HG02623 (cell line): ENCODE results near the gene MINDY4.

Source experiments
- ATAC-seq: cut with Tn5 transposase; IDR thresholded peaks from one replicate; pipeline ENCODE4 v1.9.1; 2021; ENCODE audit warnings: moderate library complexity; ENCODE audit not compliant: unreplicated experiment

Gene MINDY4

DNA sequence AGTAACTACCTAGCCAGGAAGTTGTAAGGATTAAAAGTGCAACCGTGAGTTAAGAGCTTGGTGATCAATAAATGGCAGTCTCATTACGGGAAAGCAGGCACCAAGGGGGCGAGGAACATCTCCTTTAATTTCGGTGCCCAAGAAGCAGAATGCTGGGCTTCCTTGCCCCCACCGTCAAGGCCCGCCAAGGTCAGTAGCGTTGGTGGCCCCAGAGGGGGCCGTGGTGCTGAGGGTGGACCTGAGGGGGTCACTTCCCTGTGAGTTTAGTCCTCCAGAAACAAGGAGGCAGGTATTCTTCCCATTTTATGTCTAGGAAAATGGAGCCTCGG lies 408 bp upstream of the MINDY4 start:
- no peak for ATAC-seq

GRCh38 chr7:30771880-30772425 lies 736 bp downstream of the MINDY4 start:
- peak; percentile 31 for ATAC-seq

- no peak for ATAC-seq
Observed at GRCh38 chr7:30772984-30773383, 1.8 kb downstream of the MINDY4 start.

DNA sequence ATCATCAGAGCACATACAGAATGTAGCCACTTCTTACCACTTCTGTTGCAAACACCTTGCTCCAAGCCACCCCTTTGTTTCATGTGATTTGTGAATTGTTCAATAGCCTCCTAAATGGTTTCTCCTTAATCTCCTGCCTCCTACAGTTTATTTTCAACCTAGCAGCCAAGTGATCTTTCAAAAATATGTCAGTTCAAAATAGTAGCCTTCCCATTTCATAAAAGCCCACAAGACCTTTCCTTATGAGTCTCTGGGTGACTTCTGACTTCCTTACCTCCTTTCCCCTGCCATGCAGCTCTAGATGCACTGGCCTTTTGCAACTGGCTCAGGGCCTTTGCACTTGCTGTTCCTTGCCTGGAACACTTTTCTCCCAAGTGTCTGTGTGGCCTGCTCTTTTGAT lies 4.8 kb downstream of the MINDY4 start:
- ATAC-seq = no peak

DNA sequence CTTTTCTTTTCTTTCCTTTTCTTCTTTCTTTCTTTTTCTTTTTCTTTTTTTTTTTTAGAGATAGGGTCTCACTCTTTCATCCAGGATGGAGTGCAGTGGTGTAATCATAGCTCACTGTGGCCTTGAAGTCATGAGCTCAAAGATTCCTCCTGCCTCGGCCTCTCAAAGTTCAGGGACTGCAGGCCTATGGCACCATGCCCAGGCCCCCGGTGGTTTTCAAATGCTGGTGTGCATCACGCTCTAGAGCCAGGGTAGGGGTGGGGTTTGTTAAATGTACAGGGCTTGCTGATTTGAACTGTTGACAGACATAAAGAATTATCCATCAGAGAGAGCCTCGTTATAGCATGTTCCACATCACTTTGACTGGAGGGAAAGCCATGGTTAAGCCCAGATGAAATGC lies 5.8 kb downstream of the MINDY4 start:
- ATAC-seq = no peak

DNA sequence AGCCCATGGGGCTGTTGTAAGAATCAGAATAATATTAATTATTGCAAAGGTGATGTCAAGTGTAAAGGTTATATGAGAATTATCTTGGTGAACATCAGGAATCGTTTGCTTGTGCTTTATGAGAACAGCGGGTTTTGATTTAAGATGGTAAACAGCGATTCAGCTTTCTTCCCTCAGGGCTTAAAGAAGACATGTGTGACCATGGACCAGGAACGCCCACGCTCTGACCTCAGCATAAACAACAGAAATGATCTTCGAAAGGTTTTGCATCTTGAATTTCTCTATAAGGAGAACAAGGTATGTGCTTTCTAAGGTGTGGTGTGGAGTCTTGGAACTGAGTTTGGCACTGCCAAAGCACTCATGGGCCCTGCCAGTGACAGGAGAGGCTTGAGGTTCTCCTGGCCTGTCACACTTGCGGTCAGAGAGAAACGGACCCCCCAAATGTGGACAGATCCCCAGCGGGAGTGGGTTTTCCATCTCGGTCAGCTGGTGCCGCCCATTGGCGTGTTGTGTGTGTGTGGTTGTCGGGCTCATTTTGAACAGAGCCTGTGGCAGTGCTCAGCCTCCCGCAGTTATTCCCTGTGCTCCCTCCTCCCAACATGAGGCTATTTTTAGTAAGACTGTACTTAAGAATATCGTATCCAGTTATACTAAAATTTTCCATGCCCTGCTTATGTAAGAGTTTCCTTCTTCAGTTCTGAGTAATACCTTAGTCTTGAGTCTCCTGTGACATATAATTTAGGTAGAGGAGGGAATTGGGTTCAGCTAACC lies 7.2 kb downstream of the MINDY4 start:
- ATAC-seq = no peak

GRCh38 chr7:30779574-30779973 lies 8.4 kb downstream of the MINDY4 start:
- no peak for ATAC-seq

DNA sequence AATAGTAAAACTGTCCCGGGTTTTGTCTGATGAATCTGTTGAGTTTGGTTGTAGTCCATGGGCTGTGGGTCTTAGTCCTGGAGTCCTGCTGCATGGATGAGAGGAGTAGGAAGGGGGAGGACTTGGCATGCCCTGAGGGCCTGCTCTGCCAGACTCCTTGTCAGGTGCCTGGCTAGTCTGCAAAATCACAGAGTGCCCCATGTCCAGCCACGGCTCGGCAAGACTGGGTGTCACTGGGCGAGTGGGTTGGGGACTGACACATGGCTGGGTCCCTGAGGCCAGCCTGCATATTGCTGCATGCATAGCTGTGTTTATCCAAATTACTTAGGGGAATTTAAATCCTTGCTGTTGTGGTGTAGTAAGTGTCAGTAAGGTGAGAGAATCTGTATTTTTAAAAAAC lies 9.7 kb downstream of the MINDY4 start:
- no peak for ATAC-seq

DNA sequence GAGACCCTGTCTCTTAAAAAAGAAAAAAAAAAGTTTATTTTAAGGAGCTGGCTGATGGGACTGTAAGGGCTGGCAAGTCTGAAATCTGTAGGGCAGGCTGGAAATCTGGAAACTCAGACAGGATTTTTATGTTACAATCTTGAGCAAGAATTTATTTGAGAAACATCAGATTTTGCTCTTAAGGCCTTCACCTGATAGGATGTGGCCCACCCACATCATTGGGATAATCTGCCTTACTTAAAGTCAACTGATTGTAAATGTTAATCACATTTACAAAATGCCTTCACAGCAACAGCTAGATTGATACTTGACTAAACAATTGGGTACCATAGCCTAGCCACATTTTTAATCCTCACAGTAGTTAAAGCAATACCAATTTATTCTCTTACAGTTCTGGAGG lies 11.5 kb downstream of the MINDY4 start:
- ATAC-seq = no peak

DNA sequence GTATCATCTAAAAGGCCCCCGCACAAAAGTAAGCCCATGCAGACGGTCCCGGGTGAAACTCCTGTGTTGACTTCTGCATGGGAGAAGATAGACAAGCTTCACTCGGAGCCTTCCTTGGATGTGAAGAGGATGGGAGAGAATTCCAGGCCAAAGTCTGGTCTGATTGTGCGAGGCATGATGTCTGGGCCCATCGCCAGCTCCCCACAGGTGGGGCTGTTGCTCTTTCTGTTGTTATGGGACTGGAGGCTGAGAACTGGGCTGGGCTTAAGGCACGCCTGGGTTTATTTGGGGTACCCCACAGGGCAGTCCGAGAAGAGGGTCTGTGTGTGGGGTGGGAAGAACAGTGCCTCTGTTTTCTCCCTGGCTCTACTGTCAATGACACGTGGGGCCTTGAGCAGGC lies 14.6 kb downstream of the MINDY4 start:
- ATAC-seq = no peak

GRCh38 chr7:30787486-30787885 lies 16.3 kb downstream of the MINDY4 start:
- ATAC-seq = no peak

DNA sequence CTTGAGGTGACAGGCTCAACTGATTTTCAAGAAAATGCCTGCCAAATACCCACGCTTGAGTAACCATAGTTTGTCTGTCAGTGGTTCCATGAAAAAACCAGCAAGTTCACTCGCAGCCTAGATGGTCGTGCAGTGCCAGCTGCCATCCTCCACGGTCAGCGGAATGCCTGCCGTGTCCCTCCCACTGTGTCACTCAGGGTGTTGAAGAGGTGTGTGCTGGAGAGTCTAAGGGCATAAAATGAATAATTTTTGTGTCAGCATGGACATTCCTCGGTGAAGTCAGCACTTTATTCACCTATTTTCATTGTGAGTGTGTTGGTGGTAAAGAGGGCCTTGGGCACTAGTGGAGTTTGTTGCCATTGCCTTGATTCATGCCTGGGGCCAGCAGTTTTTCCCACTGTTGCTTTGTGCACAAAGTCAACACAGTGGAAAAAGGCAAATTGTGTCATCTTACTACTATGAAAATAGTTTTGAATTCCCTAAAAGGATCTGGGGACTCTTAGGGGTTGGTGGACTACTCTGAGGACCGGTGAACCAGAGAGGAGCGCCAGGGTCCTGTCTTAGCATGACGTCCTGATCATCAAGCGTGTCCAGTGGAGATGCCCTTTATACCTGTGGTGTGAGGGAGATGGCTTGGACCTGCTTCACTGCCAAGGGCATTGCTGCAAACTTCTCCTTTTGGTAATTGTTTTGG lies 17.6 kb downstream of the MINDY4 start:
- ATAC-seq = no peak

DNA sequence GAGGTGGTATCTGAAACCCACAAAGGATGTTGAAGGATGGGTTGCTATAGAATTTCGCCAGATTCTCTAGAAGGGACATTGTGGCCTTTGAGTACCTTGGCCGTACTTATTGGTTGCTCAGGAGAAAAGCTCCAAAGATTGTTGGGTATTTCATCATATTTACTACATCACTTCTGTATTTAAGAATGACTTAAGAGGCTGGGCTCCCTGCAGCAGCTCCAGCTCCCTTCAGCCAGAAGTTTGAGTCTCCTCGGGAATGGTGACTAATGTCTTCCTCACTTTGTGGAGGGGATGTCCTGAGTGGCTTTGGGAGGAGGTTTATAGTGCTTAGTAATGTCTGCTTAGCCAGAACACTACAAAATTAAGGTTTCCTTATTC lies 18.1 kb downstream of the MINDY4 start:
- ATAC-seq = no peak

DNA sequence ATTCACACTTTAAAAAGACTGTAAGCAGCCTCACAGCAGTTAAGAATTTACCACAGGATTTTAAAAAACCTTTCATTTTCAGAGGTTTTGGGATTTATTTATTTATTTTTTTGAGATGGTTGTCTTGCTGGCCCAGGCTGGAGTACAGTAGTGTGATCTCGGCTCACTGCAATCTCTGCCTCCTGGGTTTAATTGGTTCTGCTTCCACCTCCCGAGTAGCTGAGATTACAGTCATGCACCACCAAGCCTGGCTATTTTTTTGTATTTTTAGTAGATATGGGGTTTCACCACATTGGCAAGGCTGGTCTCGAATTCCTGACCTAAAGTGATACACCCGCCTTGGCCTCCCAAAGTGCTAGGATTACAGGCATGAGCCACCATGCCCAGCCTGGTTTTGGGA lies 19.1 kb downstream of the MINDY4 start:
- ATAC-seq = no peak

GRCh38 chr7:30791114-30791513 lies 19.9 kb downstream of the MINDY4 start:
- no peak for ATAC-seq

- no peak for ATAC-seq
Observed at GRCh38 chr7:30795161-30795948, 24.1 kb downstream of the MINDY4 start.

- no peak for ATAC-seq
Observed at GRCh38 chr7:30796105-30796869, 25.1 kb downstream of the MINDY4 start.

DNA sequence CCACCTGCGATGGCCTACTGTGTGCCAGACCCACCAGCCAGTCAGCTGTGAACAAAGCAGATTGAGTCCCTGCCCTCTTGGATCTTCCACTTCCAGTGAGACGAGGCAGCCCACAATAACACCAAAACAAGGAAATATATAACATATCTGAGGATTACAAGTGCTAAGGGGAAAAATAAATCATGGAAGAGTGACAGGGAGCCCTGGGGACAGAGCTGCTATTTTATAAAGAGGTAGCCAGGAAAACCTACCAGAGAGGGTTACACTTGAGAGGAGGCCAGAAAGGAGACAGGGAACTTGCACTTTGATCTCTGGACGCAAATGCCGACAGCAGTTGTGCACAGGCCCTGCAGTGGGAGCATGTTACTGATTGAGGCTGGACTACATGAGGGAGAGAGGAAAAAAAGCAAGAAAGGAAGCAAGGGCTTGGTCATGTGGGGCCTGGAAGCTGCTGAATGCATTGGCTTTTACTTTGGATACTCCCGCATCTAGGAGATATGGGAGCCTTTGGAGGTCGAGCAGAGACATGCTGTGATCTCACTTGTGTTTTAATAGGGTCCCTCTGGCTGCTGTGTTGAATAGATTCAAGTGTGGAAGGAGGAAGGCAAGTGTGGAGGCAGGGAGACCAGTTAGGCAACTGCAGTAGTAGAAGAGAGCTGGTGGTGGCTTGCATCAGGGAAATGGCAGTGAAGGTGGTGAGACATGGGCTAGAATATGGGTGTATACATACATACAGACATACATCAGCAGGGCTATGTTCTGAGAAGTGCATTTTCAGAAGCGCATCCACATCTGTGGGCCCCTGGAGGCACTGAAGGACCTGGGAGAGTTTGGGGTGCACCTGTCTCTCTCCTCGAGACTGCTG lies 26.2 kb downstream of the MINDY4 start:
- no peak for ATAC-seq

- ATAC-seq = peak; percentile 64
Observed at GRCh38 chr7:30799206-30799975, 28.2 kb downstream of the MINDY4 start.
